ENCODE data around the gene C19orf67.

C19orf67 gene

GRCh38 chr19:14081797-14082674 lies 3.5 kb downstream of the C19orf67 start:
- no peak for DNase-seq

GRCh38 chr19:14080887-14081796 lies 4.4 kb downstream of the C19orf67 start:
- peak; percentile 100 for DNase-seq

- no peak for DNase-seq
Measured at GRCh38 chr19:14078411-14078810, 7.2 kb downstream of the C19orf67 start.

- peak; percentile 37 for DNase-seq
Measured at GRCh38 chr19:14073925-14074838, 11.4 kb downstream of the C19orf67 start.

DNA sequence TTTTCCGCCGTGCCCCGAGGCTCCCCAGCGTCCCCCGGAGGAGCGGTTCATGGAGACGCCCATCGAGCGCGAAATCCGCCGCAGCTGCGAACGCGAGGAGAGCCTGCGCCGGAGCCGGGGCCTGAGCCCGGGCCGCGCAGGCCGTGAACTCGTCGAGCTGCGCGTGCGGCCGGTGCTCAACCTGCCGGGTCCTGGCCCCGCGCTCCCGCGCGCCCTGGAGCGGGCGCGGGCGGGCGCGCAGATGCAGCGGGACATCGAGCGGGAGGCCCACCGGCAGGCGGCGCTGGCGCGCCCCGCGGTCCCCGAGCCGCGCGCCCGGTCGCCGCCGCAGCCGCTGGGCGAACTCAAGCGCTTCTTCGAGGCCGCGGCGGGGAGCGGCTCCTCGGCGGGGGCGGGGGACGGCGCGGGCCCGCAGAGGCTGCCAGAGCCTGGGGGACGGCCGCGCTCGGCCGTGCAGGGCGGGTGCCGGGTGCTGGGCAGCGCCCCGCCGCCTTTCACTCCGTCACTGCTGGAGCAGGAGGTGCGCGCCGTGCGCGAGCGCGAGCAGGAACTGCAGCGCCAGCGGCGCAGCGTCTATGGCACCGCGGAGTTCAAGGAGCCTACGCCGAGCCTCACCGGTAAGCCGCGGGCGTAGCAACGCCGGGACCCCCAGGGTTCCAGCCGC lies 12.2 kb downstream of the C19orf67 start:
- peak; percentile 90 for DNase-seq

GRCh38 chr19:14072535-14073260 lies 12.9 kb downstream of the C19orf67 start, which contains the start of gene MISP3:
MISP3 (plus strand) TSS chr19:14072786; CDS start chr19:14073310, 524 bp downstream.
- DNase-seq: peak; percentile 64

GRCh38 chr19:14070268-14071050 lies 15.1 kb downstream of the C19orf67 start:
- DNase-seq: no peak

DNA sequence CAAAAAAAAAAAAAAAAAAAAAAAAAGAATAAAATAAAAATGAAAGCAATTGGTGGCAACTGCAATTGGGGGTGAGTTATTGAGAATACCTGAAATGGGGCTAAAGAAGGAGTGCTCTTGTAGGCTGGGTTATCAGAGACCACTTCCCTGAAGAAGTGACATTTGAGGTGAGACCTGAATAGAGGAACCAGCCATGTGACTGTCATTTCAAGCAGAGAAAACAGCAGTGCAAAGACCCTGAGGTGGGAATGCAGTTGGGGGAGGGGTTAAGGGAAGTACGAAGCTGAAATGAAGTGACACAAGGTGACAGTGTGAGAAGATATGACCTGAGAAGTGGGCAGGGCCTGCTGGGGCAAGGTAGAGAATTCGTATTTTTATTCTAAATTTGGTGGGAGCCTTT lies 19.4 kb downstream of the C19orf67 start:
- no peak for DNase-seq

DNA sequence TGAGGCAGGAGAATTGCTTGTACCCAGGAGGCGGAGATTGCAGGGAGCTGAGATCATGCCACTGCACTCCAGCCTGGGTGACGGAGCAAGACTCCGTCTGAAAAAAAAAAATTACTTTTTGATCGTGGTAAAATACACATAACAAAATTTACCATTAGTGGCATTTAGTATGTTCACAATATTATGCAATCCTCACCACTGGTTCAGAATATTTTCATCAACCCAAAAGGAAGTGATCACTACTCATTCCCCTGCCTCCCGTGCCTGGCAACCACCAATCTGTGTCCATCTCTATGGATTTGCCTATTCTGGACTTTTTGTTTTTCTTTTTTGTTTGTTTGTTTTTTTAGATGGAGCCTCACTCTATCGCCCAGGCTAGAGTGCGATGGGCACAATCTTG lies 22.5 kb downstream of the C19orf67 start:
- no peak for DNase-seq

GRCh38 chr19:14062558-14062855 lies 23.1 kb downstream of the C19orf67 start:
- DNase-seq: no peak

GRCh38 chr19:14061751-14062557 lies 23.6 kb downstream of the C19orf67 start, which contains the start of gene PALM3:
PALM3 (minus strand) TSS chr19:14062076; CDS start chr19:14061980, 96 bp downstream.
- no peak for DNase-seq

DNA sequence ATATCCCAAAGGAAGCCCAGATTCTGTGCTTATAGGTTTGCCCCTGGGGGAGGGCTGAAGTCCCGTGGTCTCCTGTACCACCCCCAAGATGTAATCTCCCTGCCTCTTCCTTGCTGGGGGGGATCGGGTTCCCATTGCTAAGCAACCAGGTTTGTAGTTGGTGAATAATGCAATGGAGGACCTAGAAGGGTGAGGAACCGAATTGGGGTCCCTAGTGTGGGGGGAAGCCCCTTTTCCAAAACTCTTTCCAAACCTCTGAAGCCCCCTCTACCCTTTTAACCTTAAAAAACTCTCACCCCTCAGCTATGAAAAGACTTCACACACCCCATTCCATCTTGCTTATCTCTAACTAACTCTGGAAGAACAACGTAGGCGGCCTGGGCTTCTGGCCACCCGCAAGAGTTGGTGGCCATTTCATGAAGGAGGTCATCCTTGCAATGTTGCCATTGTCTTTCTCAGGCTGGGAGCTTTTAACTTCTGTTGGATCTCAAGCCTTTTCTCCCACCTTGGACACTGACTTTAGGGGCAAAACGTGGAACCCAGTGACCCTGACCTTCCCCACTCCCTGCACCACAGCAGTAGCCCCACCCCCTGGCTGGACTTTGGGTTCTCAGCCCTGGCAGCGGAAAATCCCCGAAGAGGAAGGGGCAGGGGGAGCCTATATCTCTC lies 24.4 kb downstream of the C19orf67 start:
- DNase-seq: no peak

DNA sequence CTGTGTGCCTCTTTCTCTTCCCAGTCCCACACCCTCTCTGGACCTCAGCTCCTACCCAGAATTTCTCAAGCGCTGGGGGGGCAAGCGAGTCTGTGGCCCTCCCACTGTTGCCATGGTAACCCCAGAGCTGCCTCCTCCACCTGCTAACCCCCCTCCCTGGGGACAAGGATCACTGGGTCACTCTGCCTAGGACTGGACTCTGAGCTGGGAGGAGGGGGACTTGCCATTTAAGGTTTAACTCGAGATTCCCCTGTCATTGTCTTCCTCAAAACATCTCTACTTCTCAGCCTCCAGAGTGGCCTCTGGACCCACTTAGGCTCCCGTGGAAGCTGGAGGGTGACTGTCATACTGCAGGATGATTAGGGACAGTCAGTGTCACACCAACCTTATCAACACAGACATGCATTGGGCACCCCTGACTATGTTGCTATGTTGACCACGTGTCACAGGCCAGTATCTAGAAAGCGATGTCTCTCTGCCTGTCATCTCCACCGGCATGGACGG lies 25.9 kb downstream of the C19orf67 start:
- DNase-seq: peak; percentile 43

- peak; percentile 60 for DNase-seq
Measured at GRCh38 chr19:14059093-14059480, 26.5 kb downstream of the C19orf67 start.

- DNase-seq: no peak
Measured at GRCh38 chr19:14058182-14059092, 27.1 kb downstream of the C19orf67 start.

DNA sequence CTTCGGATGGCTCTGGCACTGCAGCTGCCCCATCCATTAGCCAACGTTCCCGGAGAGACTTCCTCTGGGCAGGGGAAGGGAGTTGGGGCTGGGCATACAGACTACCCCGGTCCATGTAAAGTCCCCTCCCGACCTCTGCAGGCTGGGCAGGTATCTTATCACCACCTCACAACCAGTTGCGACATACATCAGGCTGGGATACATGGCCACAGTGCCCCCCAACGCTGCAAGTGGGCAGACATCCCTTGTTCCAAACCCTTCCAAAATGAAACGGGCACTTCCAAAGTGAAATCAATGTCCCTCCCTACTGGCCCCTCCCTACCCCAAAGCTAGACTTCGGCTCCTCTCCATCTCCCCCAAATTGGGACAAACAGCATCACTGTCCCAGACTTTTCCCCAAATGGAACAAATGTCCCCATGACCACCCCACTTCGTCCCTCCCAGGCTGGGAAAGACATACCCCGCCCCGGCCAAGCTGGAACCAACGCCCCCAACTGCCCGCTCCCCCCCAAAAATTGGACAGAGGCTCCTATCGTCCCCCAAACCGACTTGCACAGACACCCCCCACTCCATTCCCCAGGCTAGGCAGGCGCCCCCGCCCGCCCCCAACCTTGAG lies 28.7 kb downstream of the C19orf67 start:
- DNase-seq: no peak

GRCh38 chr19:14056069-14056666 lies 29.4 kb downstream of the C19orf67 start:
- no peak for DNase-seq
